Left ventricle myocardium inferior (tissue), 1 donor: ENCODE measurements around the gene SCLY. TPM values are rescaled to one million over a fixed set of nuclear protein-coding genes. Genes with fewer than 3 reads are reported as not detected.

Source experiments
- DNase-seq: peaks from one replicate; pipeline ENCODE4 v3.0.0-alpha.2; 2020
- H3K27ac ChIP-seq: fragments of 200-600 bp; replicated peaks from 2 replicates; pipeline ENCODE4 v1.8.0; 2021
- H3K27me3 ChIP-seq: fragments of 200-600 bp; 2 replicates; pipeline ENCODE4 v1.8.0; 2021; ENCODE audit warnings: low read depth
- H3K36me3 ChIP-seq: fragments of 200-600 bp; 2 replicates; pipeline ENCODE4 v1.8.0; 2021
- H3K4me1 ChIP-seq: fragments of 200-600 bp; 2 replicates; pipeline ENCODE4 v1.8.0; 2021
- H3K4me3 ChIP-seq: fragments of 200-600 bp; 2 replicates; pipeline ENCODE4 v1.8.0; 2021; ENCODE audit warnings: mild to moderate bottlenecking, moderate library complexity
- H3K9me3 ChIP-seq: fragments of 200-600 bp; replicated peaks from 2 replicates; pipeline ENCODE4 v1.8.0; 2021
- CTCF ChIP-seq: fragments of 200-600 bp; IDR thresholded peaks from 2 replicates; pipeline ENCODE4 v1.8.0; 2021; ENCODE audit warnings: antibody characterized with exemption, mild to moderate bottlenecking, borderline replicate concordance
- intact Hi-C: fragments of 100-400 bp; cut with micrococcal nuclease; formaldehyde crosslinking; loops from one replicate; pipeline ENCODE4 v1.11.0; 2022
- total RNA-seq: library from RNA; stranded (reverse); fragmentation: NEBNext Ultra II Directional; extraction: Animal tissue kit (Norgen Biotek cat#: 25700); gene quantifications from one replicate; pipeline ENCODE4 v1.2.1, GENCODE V29; 2021
- donor health status: DM: no; HTN: yes; CAD: no; lungs with severe emphysema.

The SCLY gene
- total RNA-seq, 1 donor from 2014 or later: 10.9 TPM

GRCh38 chr2:238097201-238097987, 36.6 kb downstream of the SCLY start:
- H3K27ac ChIP-seq: no peak overlapping the region
- intact Hi-C loops: no loop called here
- no peaks in the 10 kb centered on the region for H3K36me3 ChIP-seq
- DNase-seq: no peak
- no peak for TF ChIP-seq CTCF
- peaks cover 9% of the 10 kb centered on the region for H3K4me1 ChIP-seq
- H3K9me3 ChIP-seq: no peaks in the 10 kb centered on the region
- no peaks in the 10 kb centered on the region for H3K27me3 ChIP-seq
- H3K4me3 ChIP-seq: no peak overlapping the region

DNA sequence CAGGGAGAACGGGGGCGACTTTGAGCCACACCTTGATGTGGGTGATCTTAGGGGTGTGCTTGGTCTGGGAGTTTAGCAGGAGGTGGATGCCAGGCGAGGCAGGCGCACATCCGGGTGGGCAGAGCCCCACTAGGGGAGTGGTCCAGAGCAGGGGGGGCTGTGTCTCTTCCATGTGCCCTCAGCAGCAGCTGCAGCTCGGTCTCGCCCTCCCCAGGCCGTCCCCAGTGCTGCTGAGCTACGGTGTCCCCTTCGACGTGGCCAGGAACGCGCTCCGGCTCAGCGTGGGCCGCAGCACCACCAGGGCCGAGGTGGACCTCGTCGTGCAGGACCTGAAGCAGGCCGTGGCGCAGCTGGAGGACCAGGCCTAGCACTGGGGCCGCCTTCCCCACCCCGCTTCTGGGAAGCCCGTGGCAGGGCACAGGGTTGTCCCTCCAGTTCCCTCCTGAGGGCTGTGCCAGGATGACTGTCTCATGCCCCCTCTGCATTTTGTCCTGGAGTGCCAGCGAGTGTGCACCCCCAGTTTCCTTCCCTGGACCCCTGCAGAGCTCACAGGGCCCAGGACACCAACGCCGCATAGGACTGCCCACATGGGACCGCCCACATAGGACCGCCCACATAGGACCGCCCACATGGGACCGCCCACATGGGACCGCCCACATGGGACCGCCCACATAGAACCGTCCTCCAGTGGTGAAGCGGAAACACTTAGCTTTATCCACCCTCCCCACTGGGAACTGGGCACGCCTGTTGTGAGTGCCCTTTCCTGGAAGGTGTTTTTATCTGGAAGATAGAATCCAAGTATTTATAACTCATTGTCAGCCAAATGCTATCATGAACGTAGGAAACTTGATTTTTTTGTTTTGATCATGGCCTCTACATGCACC, 37.4 kb downstream of the SCLY start:
- Histone ChIP-seq H3K4me1 (peaks cover 9% of the 10 kb centered on the region), H3K36me3 (no peaks in the 10 kb centered on the region), H3K4me3 (no peak overlapping the region), H3K9me3 (no peaks in the 10 kb centered on the region), H3K27ac (peak overlapping the region; percentile 45), H3K27me3 (no peaks in the 10 kb centered on the region)
- intact Hi-C loops: no loop called here
- TF ChIP-seq CTCF: no peak
- peak; percentile 50 for DNase-seq

DNA sequence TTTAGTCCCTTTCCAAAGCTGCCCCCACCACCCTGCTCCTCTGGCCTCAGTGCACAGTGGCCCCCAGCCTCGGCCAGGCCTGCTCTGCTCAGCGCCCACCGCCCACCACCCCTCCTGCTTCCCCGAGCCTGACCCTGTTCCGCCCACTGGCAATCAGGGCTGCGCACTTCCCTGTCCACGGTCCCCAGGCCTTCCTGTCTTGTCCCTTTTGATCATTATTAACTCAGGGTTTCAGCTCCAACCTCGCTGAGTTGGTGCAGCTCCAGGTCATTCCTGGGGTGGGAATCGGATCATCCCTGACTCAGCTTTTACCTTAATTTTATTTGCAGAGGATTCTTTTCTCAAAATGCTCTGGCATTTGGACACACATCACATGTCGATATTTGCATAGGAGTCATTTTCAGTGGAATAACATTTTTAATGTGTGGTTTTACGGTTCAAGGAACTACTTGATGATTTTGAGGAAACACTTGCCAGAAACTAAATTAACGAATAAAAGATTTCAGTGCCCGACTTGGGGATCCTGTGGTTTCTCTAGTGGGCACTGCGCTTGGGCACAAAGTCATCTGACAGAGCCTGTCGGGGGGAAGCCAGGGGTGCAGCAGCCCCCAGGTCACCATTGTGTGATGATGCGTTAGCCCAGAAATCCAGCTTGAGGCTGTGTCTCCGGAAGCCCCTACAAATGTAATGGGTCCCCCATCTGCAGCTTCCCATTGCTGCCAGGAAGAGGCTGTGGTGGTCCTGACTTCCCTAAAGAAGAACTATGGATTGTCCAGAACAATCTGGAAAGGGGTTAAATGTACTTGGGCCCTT, 38.3 kb downstream of the SCLY start:
- H3K27ac ChIP-seq: peak overlapping the region; percentile 45
- H3K9me3 ChIP-seq: no peaks in the 10 kb centered on the region
- intact Hi-C loops: no loop called here
- no peak for TF ChIP-seq CTCF
- no peak for DNase-seq
- peaks cover 9% of the 10 kb centered on the region for H3K4me1 ChIP-seq
- no peaks in the 10 kb centered on the region for H3K27me3 ChIP-seq
- no peak overlapping the region for H3K4me3 ChIP-seq
- H3K36me3 ChIP-seq: no peaks in the 10 kb centered on the region

GRCh38 chr2:238099714-238100048, 38.9 kb downstream of the SCLY start:
- H3K27ac ChIP-seq: no peak overlapping the region
- DNase-seq: no peak

More at GRCh38 chr2:238099714-238100048, 38.9 kb downstream of the SCLY start:
- intact Hi-C loops: no loop called here
- Histone ChIP-seq H3K9me3 (no peaks in the 10 kb centered on the region), H3K4me3 (no peak overlapping the region), H3K4me1 (peaks cover 9% of the 10 kb centered on the region), H3K27me3 (no peaks in the 10 kb centered on the region), H3K36me3 (no peaks in the 10 kb centered on the region)
- TF ChIP-seq CTCF: no peak
